Lung microvascular endothelial cell (primary cell): ENCODE data around the gene COL4A2. TPM values are rescaled to one million over a fixed set of nuclear protein-coding genes. Genes with fewer than 3 reads are reported as not detected.
"Not testable (repeated sequence)": the region's sequence is repeated elsewhere in the genome, so short reads cannot be mapped to it uniquely, and the experiment has no call there.

Experiments used
- DNase-seq, 2 donors: peaks; one replicate each; pipeline versions ENCODE4 v3.0.0 to v3.0.0-alpha.2; 2010; ENCODE audit warnings: low read depth in 2 of 2
- total RNA-seq: library from RNA; depleted of rRNA; stranded (reverse); fragments of >200 nt; gene quantifications from 2 replicates; pipeline ENCODE4 v1.2.1, GENCODE V29; 2014

The COL4A2 gene
- total RNA-seq, 1 donor from 2014 or later, result 728 TPM

- DNase-seq, result peak; percentile 49 to 52
These were observed 634 bp upstream of the COL4A2 start for GRCh38 chr13:110306340-110306959.

GRCh38 chr13:110307767-110308655 is 927 bp downstream of the COL4A2 start:
- DNase-seq, result peak; percentile 64

GRCh38 chr13:110308656-110309359 is 1.7 kb downstream of the COL4A2 start:
- DNase-seq, result peak in 1 of 2 donors; percentile 46

GRCh38 chr13:110309661-110310524 is 2.8 kb downstream of the COL4A2 start:
- no peak for DNase-seq

GRCh38 chr13:110310541-110311442 is 3.7 kb downstream of the COL4A2 start:
- no peak for DNase-seq

GRCh38 chr13:110311443-110312338 is 4.6 kb downstream of the COL4A2 start:
- DNase-seq, result peak in 1 of 2 donors; percentile 41

GRCh38 chr13:110312339-110313031 is 5.4 kb downstream of the COL4A2 start:
- peak in 1 of 2 donors; percentile 55 for DNase-seq

- DNase-seq, result not testable (repeated sequence)
These were observed 6.2 kb downstream of the COL4A2 start for GRCh38 chr13:110313261-110313660.

- not testable (repeated sequence) for DNase-seq
These were observed 6.6 kb downstream of the COL4A2 start for GRCh38 chr13:110313733-110314132.

GRCh38 chr13:110314516-110315245 is 7.6 kb downstream of the COL4A2 start:
- DNase-seq, result no peak

GRCh38 chr13:110316196-110316595 is 9.1 kb downstream of the COL4A2 start:
- no peak for DNase-seq

- no peak for DNase-seq
These were observed 10.0 kb downstream of the COL4A2 start for GRCh38 chr13:110317093-110317492.

GRCh38 chr13:110317496-110318195 is 10.6 kb downstream of the COL4A2 start:
- DNase-seq, result peak in 1 of 2 donors; percentile 50

GRCh38 chr13:110318920-110319319 is 11.8 kb downstream of the COL4A2 start:
- DNase-seq, result no peak

GRCh38 chr13:110319397-110319773 is 12.3 kb downstream of the COL4A2 start:
- DNase-seq, result no peak

- peak; percentile 49 to 89 for DNase-seq
These were observed 12.9 kb downstream of the COL4A2 start for GRCh38 chr13:110319774-110320509.
